SH-SY5Y (cell line): ENCODE results near the gene BACH1.

Source experiments
- GATA2 ChIP-seq: IDR thresholded peaks from 2 replicates; pipeline ENCODE4 v1.6.1; 2011; ENCODE audit warnings: mild to moderate bottlenecking, low read depth, low read length
- GATA3 ChIP-seq: IDR thresholded peaks from 2 replicates; pipeline ENCODE4 v1.6.1; 2011; ENCODE audit warnings: low read depth, mild to moderate bottlenecking, low read length, moderate library complexity

GRCh38 chr21:29308456-29308783 lies 9.7 kb downstream of the BACH1 start:
- TF ChIP-seq GATA2 (no peak), GATA3 (no peak)
